Heart right ventricle (tissue), 16 donors: ENCODE data around the gene CREBBP. TPM values are rescaled to one million over a fixed set of nuclear protein-coding genes. Genes with fewer than 3 reads are reported as not detected.

Experiments used
- ATAC-seq, 8 donors: fragments of 200-7000 bp; cut with Tn5 transposase; one replicate each; pipeline ENCODE4 v1.9.1; 2020; ENCODE audit warnings: mild to moderate bottlenecking in 8 of 8, moderate library complexity in 8 of 8, moderate number of reproducible peaks in 1 of 8
- DNase-seq, 2 donors: peaks; one replicate each; pipeline ENCODE4 v3.0.0-alpha.2; 2020
- H3K27ac ChIP-seq, 10 donors: fragments of 200-600 bp; sonication (generic) in 2 of 10; one replicate each; pipeline versions ENCODE4 v1.5.0 to v1.8.0; 2020 to 2022; ENCODE audit warnings: mild to moderate bottlenecking in 3 of 10
- H3K27me3 ChIP-seq, 7 donors: fragments of 200-600 bp; one replicate each; pipeline ENCODE4 v1.8.0; 2021 to 2022; ENCODE audit warnings: mild to moderate bottlenecking in 2 of 7
- H3K36me3 ChIP-seq, 9 donors: fragments of 200-600 bp; sonication (generic) in 1 of 9; one replicate each; pipeline versions ENCODE4 v1.5.0 to v1.8.0; 2020 to 2022; ENCODE audit warnings: mild to moderate bottlenecking in 2 of 9
- H3K4me1 ChIP-seq, 9 donors: fragments of 200-600 bp; sonication (generic) in 1 of 9; one replicate each; pipeline versions ENCODE4 v1.5.0 to v1.8.0; 2020 to 2022; ENCODE audit warnings: mild to moderate bottlenecking in 4 of 9
- H3K4me3 ChIP-seq, 10 donors: fragments of 200-600 bp; sonication (generic) in 2 of 10; one replicate each; pipeline versions ENCODE4 v1.5.0 to v1.8.0; 2020 to 2022; ENCODE audit warnings: mild to moderate bottlenecking in 7 of 10, moderate library complexity in 2 of 10
- H3K9me3 ChIP-seq, 11 donors: fragments of 200-600 bp in 10 of 11; sonication (generic) in 2 of 11; one replicate each; pipeline versions ENCODE4 v1.5.0 to v1.8.0; 2013 to 2022; ENCODE audit warnings: mild to moderate bottlenecking in 2 of 11, control low read depth in 1 of 11, moderate library complexity in 1 of 11
- CTCF ChIP-seq, 9 donors: fragments of 200-600 bp; sonication (generic) in 2 of 9; IDR thresholded peaks; one replicate each; pipeline versions ENCODE4 v1.5.0 to v1.8.0; 2021 to 2022; ENCODE audit warnings: antibody characterized with exemption in 9 of 9, mild to moderate bottlenecking in 5 of 9, moderate library complexity in 1 of 9
- WGBS, 2 donors: extraction: QIAGEN DNeasy Blood & Tissue Kit; methylation state at CpG; one replicate each; pipeline ENCODE4 v1.1.7; 2013; ENCODE audit warnings: inconsistent platforms in 1 of 2; 5-methylcytosine and 5-hydroxymethylcytosine counted together
- intact Hi-C, 10 donors: fragments of 100-400 bp; cut with DNase I; formaldehyde crosslinking; loops; one replicate each; pipeline versions ENCODE4 v1.11.1 to v1.14.2; 2022
- polyA plus RNA-seq, 2 donors: library from polyadenylated mRNA; stranded (reverse); fragments of 200-250 nt; gene quantifications; one replicate each; pipeline ENCODE4 v1.2.3, GENCODE V29; 2013
- total RNA-seq, 10 donors: library from RNA; stranded (reverse); fragmentation: NEBNext Ultra II Directional in 3 of 10; extraction: Animal tissue kit (Norgen Biotek cat#: 25700) in 3 of 10; gene quantifications; one replicate each; pipeline versions ENCODE4 v1.2.1 to v1.2.4, GENCODE V29; 2021 to 2023
- donor health status: Arrhythmogenic right ventricular cardiomyopathy.
- donor health status: ischemic (EF 13 %, LVEDD 7.1; RV severe dilation, severe dysfunction).
- donor health status: healthy with polysubstance abuse.
- donor health status: DM: no; HTN: yes; CAD: no.
- donor health status: DM: no; HTN: no; CAD: no.
- donor health status: ischemic (EF 25% LVEDD 6.9; RV normal size, moderate dysfunction).
- donor health status: ischemic (EF 25% LVEDD 5.7; RV mildly dilated, moderate dysfunction).
- donor health status: healthy.
- donor health status: DM: yes; HTN: yes; CAD: no.
- donor health status: Ischemic cardiomyopathy.
- donor health status: ischemic (EF 35%, LVEDD 5.7; RV mildly dilated, moderate dysfunction).
- donor health status: nonischemic (EF 11% LVEDD 7.7; RV severe dilation, severe dysfunction).
- donor health status: DM: yes; HTN: yes; CAD: no.
- donor health status: PGD.
- donor health status: ischemic (EF 29% LVEDD 5.4; RV normal size, mild dysfunction).
- donor health status: nonischemic (EF 23%, LVEDD 6.1; RV moderate dilation, normal function).

CREBBP gene
- total and polyA plus RNA-seq, 12 donors, result 6.3 to 51.5 (median 41.0) TPM

DNA sequence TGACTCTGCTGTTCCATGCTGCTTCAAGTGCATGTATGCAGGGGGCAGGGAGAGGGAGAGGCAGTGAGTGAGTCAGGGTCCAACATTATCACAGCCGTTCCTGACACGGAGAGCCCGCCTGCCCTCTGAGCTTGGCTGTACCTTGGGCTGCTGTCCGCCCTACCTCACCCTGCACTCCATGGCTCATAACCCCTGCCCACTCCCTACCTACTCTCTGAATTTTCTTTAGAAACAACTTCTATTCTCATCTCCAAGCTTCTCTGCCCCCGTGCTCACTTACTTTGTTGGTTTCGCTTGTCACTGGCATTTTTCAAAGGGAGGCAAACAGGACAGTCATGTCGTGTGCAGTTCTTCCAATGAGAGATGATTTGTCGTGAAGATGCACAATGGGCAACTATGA is 88.8 kb downstream of the CREBBP start:
- no peak overlapping the region for H3K4me3 ChIP-seq
- DNase-seq (no peak), ATAC-seq (peak in 1 of 8 donors; percentile 25)
- peaks cover 0 to 67% (median 40%) of the 10 kb centered on the region in 9 donors for H3K36me3 ChIP-seq
- H3K4me1 ChIP-seq, result peaks cover 10 to 52% (median 42%) of the 10 kb centered on the region in 9 donors
- no peaks in the 10 kb centered on the region for H3K27me3 ChIP-seq
- 86 to 89% methylated on average over 8 of the region's 8 CpGs for WGBS, 2 donors
- no peaks in the 10 kb centered on the region for H3K9me3 ChIP-seq
- intact Hi-C loops, result no loop called here
- no peak for TF ChIP-seq CTCF (IDR thresholded peaks at IDR 0.05)
- no peak overlapping the region for H3K27ac ChIP-seq

DNA sequence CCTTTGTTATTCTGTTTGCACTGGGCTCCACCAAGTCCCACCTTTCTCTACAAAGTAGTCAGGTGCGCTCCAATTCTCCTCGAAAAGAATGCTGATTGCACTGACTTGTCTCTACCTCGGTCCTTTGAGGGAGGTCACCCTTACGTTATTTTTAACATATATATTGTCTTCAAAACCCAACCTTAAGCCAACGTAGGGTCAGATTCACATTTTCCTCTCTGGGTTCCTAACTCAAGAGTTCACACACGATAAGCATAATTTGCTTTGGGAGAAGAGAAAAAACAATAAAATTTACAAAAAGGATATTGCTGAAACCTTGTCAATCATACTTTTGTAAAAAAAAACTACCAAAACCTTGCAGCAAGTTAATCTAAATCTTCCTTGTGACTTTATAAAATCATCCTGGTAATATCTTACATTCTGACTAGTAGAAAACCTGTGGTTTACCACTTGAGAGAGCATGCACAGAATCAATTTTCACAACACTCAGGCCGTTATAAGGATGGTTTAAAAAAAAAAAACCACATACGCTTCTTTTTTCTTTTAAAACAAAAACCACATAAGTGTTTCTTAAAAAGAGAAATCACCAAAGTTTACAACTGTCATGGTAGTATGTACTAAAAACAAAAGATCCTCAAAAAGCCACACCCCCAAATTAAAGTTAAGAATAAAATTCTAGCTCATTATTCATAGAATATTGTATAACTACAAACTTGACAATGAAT is 91.0 kb downstream of the CREBBP start:
- intact Hi-C loops, result loop anchor here in 2 of 10 donors (10.0 kb wide), 1 partner anchor 85 kb away; no protein-coding TSS in a partner anchor
- Histone ChIP-seq H3K9me3 (no peaks in the 10 kb centered on the region), H3K27ac (no peak overlapping the region), H3K36me3 (peaks cover 0 to 87% (median 40%) of the 10 kb centered on the region in 9 donors), H3K4me3 (no peak overlapping the region), H3K4me1 (peaks cover 10 to 38% (median 26%) of the 10 kb centered on the region in 9 donors), H3K27me3 (no peaks in the 10 kb centered on the region)
- DNase-seq (no peak), ATAC-seq (no peak)
- 86 to 88% methylated on average over 8 of the region's 8 CpGs for WGBS, 2 donors
- TF ChIP-seq CTCF (IDR thresholded peaks at IDR 0.05), result no peak

DNA sequence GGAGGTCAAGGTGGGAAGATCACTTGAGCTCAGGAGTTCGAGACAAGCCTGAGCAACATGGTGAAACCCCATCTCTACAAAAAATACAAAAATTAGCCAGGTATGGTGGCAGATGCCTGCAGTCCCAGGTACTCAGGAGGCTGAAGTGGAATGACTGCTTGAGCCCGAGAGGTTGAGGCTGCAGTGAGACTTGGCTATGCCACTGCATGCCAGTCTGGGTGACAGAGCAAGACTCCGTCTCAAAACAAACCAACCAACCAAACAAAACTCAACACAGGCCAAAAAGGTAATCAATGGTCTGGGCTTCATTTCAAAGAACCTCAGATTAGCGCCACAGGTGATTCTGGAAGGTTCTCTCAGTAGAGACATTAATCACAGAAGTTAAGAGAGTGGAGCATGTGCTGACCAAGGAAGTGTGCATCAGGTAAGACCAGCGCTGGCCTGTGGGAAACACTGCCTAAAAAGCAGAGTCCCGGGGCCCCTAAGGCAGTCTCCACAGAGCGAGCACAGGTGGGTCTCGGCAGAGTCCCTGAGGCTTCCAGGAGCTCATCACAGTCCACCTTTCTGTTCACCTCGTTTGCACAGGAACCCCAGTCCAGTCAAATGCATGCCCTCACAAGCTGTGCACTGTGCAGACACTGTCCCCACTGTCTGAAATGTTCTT is 91.7 kb downstream of the CREBBP start:
- 91% methylated on average over 9 of the region's 9 CpGs for WGBS, 2 donors
- Histone ChIP-seq H3K36me3 (peaks cover 0 to 90% (median 40%) of the 10 kb centered on the region in 9 donors), H3K27ac (no peak overlapping the region), H3K9me3 (no peaks in the 10 kb centered on the region), H3K4me1 (peaks cover 10 to 32% (median 19%) of the 10 kb centered on the region in 9 donors), H3K4me3 (no peak overlapping the region), H3K27me3 (no peaks in the 10 kb centered on the region)
- no peak for DNase-seq
- ATAC-seq, result no peak
- no peak for TF ChIP-seq CTCF (IDR thresholded peaks at IDR 0.05)
- intact Hi-C loops, result loop anchor here in 2 of 10 donors (10.0 kb wide), 1 partner anchor 86 kb away; no protein-coding TSS in a partner anchor

GRCh38 chr16:3787924-3788661 is 92.4 kb downstream of the CREBBP start:
- peak in 1 of 8 donors; percentile 27 for ATAC-seq
- Histone ChIP-seq H3K9me3 (no peaks in the 10 kb centered on the region), H3K4me3 (no peak overlapping the region), H3K36me3 (peaks cover 0 to 97% (median 40%) of the 10 kb centered on the region in 9 donors), H3K27me3 (no peaks in the 10 kb centered on the region), H3K27ac (no peak overlapping the region), H3K4me1 (peaks cover 6 to 25% (median 14%) of the 10 kb centered on the region in 9 donors)
- intact Hi-C loops, result loop anchor here in 2 of 10 donors (10.0 kb wide), 1 partner anchor 87 kb away; no protein-coding TSS in a partner anchor
- TF ChIP-seq CTCF (IDR thresholded peaks at IDR 0.05), result no peak
- no peak for DNase-seq
- 84 to 85% methylated on average over 10 of the region's 10 CpGs for WGBS, 2 donors
